Activated gamma-delta T cell treated with Interleukin-2 at 50 U/mL for 16 hours (primary cell): ENCODE data around the gene WNT7B.

Experiments used
- DNase-seq: peaks from one replicate; pipeline ENCODE4 v3.0.0-alpha.2; 2020

The WNT7B gene

GRCh38 chr22:45977003-45977411, at the start of gene WNT7B:
TSS of gene WNT7B (minus strand) at chr22:45977162. CDS start at chr22:45976754, 408 bp downstream.
- no peak for DNase-seq

DNA sequence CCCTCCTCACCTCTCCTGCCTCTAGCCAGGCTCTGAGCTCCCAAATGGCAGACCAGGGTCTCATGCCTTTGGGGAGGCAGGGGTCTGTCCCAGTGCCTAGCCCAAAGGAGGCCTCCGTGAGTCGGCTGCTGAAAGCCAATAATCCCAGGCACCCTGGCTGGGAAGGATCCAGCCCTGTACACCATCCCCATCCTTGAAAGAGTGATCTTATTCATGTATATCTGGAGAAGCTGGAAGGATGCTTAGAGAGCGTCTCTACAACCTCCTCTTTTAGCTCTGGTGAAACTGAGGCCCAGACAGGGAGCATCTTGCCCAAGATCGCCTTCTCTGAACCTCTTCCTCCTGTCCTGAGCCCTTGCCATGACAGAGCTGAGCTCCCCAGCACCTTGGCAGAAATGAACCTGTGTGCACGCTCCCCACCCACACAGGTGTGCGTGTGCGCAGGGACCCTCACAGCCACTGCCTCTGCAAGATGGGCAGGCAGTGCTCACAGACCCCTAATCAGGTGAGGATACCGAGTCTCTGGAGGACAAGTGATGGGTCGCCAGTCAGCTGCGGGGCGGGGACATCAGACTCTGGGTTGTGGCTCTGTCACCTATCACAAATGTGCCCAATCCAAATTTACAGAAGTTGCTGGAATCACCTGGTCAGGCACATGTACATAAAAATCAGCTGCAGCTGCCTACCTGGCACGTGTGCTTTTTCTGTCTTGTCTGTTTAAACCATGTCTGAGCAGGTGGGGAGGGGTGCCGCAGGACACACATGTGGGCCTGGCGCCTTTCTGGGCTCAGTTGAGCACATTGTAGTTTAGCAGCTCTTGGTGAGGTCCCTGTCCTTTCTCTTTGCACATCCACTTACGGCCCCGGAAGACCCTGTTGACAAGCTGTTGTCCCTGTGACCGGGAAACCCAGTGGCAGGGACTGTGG, 49.3 kb upstream of the WNT7B start:
- no peak for DNase-seq

DNA sequence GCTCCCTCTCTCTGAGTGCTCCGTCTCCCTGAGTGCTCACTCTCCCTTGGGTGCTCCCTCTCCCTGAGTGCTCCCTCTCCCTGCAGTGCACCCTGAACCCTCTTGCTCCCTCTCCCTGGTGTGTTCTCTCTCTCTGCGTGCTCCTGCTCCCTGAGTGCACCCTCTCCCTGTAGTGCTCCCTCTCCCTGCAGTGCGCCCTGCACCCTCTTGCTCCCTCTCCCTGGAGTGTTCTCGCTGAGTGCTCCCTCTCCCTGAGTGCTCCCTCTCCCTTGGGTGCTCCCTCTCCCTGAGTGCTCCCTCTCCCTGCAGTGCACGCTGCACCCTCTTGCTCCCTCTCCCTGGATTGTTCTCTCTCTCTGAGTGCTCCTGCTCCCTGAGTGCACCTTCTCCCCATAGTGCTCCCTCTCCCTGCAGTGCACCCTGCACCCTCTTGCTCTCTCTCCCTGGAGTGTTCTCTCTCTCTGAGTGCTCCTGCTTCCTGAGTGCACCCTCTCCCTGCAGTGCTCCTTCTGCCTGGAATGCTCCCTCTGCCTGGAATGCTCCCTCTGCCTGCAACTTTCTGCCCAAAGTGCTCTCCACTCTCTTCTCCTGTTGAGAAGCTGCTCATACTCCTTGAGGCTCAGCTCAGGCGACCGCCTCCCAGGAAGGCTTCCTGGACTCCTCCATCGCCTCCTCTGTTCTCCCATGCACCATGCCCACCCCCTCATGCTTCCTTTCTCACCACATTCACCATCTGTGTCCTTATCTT, 48.4 kb upstream of the WNT7B start:
- no peak for DNase-seq

DNA sequence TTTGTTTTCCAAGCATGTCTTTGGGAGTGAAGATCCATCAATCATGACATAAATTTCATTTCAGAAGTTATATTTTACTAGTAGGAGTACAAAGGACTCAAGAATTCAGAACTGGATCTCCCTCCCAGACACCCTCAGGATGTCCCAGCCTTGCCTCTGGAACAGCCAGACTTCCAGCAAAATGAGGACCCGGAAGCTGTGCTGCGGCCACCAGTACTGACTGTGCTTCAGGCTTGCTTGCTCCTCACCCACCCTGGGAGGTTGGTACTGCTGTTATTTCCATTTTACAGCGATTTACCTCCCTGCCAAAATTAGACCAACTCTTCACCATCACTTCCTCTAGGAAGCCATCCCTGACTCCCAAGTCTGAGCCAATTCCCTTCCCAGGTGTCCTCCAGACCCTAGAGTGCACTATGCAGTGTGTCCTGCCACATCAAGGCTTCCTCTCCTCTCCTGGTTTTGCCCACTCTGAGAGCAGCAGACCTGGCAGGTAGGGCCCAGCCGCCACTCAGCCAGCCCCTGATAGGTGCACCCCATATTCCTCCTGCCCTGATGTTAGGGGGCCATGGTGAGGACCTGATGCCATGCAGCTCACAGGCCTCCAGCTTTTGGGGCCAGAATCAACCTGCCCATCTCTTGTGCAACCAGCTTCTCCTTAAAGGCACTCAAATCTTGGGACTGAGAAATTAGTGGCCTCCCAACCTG, 47.3 kb upstream of the WNT7B start:
- DNase-seq = no peak

DNA sequence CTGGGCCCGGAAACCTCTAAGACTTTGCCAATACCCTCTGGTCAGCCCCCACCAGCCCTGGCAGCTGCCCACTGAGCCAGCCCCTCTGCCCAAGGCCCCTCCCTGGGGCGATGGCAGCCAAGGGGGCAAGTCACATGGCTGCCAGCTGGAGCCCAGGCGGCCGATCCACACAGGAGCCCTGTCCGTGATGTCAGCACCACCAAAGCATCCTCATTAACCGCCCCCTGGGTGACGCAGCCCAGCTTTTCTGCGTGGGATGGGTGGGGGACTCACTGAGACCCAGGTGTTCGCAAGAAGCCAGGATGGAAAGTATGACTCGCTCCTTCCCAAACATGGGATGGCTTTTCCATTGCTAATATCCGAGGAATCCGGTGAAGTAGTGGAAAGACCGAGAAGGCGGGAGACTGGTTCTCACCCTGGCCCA, 46.6 kb upstream of the WNT7B start:
- no peak for DNase-seq

DNA sequence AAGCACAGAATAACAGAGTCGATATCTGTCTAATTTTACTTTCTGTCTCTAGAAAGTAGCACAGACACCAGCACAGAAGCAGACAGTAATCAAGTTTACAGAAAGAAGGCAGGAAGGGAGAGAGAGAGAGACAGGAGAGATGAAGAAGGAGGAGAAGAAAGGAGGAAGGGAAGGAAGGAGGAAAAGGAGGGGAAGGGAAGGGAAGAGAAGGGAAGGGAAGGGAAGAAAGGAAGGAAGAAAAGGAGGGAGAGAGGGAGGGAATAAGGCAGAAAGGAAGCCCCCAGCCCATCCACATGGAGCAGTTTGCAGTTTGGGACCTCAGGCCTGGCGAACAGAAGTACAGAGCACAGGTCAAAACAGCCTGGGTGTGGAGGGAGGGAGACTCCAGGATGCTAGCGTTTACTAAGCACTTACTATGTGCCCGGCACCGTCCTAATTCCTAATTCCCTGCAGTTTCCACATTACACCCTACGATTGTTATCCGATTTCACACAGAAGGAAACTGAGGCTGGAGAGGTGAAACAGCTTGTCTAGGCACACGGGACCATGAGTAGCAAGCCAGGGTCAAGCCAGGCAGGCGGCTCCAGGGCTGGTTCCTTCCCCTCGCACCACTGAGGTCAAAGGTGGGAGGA, 46.0 kb upstream of the WNT7B start:
- DNase-seq = no peak

- peak; percentile 1 for DNase-seq
Measured at GRCh38 chr22:46021577-46021976, 44.6 kb upstream of the WNT7B start.

DNA sequence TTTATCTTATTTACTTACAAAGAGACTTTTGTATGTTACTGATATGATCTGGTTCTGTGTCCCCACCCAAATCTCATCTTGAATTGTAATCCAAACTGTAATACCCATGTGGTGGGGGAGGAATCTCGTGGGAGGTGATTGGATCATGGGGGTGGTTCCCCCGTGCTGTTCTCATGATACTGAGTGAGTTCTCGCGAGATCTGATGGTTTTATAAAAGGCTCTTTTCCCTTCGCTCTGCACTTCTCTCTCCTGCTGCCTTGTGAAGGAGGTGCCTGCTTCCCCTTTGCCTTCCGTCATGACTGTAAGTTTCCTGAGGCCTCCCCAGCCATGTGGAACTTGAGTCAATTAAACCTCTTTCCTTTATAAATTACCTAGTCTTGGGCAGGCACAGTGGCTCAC, 42.4 kb upstream of the WNT7B start:
- DNase-seq = no peak

GRCh38 chr22:46018859-46019258, 41.9 kb upstream of the WNT7B start:
- DNase-seq = no peak

GRCh38 chr22:46017166-46017565, 40.2 kb upstream of the WNT7B start:
- DNase-seq = no peak

DNA sequence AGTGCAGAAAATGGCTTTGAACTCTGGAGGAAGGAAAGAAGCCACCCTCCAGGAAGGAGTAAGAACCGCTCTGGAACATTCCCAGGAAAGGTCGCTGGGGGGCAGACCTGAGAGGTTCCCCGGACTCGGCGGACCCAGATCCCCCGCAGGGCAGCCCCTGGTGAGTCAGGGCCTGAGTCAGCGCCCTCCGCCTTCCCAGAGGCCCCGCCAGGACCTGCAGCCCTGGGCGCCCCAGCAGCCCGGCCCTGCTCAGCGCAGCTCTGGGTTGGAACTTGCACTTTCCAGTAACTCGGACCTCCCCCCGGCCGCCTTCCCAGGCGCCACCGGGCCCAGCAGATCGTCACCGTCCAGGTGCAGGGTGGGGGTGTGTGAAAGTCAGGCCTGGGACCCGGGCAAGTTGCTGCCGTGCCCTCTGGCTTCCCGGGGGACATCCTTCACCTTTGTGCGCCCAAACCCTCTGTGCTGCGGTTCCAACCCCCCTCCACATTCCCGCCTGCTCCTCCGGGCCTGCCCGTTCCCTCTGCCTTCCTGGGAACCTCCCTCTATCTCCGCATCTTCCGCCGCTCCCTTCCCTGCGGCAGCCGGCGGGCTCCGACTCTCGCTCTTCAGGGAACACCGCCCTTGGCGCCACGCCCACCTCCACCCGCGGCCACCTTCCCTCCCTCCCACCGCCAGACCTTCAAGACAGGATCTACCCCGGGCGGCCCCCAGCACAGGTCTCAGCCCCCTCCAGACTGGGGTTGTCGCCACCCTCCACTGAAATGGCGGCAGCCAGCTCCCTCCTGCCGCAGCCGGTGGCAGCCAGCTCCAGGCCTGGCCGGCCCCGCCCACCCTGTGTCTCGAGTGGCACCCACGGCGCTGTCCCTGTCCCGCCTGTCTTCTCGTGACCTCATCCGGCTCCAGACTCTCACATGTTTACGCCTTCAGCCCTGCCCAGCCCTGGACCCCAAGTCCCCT, 36.8 kb upstream of the WNT7B start:
- DNase-seq = peak; percentile 87

GRCh38 chr22:46012881-46013281, 35.9 kb upstream of the WNT7B start:
- no peak for DNase-seq

- DNase-seq = no peak
Measured at GRCh38 chr22:46012182-46012880, 35.4 kb upstream of the WNT7B start.

GRCh38 chr22:46011627-46012181, 34.7 kb upstream of the WNT7B start:
- DNase-seq = no peak

DNA sequence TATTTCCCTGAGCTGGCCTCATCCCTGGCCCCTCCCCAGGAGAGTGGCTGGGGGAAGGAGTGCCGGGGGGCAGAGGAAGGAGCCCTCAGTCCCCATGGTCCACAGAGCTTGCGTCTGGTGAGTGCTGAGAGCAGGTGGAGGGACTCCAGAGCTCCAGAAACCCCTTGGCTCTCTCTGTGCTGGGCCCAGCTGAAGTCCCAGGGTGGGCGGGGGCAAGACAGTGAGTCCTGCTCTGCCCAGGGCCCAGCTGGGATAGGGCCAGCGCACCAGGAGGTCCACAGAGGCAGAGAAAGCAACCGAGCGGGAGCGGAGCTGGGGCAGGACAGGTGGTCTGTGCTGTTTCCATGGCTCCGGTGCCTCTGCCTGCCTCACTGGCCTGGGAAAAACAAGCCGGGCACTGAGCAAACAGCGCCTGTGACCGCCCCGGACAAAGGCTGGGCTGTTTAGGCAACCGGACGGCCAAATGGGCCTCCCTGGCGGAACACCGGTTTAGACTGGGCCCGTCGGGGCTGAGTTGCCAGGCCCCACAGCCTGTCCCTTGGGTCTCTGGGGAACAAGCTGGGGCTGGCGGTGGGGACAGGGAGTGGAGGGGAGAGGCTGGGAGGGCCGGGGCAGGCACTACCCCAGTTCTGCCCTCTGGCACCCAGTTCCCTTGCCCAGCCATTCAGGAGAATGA, 34.1 kb upstream of the WNT7B start:
- DNase-seq = no peak

GRCh38 chr22:46010207-46010867, 33.4 kb upstream of the WNT7B start:
- no peak for DNase-seq

DNA sequence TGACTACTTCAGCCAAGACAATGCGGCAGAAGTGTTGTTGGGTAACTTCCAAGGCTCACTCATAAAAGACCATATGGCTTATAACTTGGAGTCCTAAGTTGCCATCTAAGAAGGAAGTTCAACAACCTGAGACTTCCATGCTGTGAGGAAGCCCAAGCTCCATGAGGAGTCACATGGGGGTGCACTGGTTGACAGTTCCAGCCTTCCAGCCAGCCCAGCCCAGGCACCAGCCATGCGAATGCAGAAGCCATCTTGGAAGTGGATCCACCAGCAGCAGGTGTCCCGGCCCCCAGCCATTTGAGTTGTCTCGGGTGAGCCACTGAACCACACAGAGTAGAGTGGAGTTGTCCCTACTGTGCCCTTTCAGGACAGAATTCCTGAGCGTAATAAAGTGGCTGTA, 32.8 kb upstream of the WNT7B start:
- DNase-seq = no peak

DNA sequence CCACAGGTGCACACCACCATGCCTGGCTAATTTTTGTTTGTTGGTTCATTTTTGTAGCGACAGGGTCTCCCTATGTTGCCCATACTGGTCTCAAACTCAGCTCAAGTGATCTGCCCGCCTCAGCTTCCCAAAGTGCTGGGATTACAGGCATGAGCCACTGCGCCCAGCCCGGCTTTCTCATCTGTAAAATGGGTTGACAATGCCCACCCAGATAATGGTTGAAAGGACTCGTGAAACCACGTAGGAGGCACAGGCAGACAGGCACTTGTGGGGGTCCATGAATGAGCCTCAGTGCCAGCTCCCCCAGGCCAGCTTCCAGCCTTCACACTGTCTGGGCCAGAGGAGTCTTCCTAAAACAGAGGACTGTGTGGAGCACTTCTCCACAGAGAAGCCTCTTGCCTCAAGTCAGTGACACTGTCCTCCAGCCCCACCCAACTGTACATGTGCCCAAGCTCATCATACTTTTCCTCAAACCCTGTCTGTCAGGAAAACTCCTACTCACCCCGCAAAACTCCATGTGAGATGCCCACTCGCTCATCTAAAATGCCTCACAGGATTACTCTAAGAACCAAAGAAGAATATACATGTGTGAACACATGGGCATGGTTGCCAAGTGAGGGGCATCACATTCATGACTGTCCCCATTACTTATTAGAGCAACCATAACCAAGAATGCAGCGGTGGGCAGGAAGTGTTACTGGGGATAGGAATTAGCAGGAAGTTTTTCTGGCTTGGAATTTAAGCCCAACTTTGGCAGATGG, 32.1 kb upstream of the WNT7B start:
- no peak for DNase-seq

GRCh38 chr22:46008291-46008690, 31.3 kb upstream of the WNT7B start:
- DNase-seq = no peak
